GM19455 (cell line): Measurements from ENCODE around the gene ZNF672.
"Not testable (repeated sequence)": the region's sequence is repeated elsewhere in the genome, so short reads cannot be mapped to it uniquely, and the experiment has no call there.

ENCODE experiments used
- ATAC-seq: cut with Tn5 transposase; IDR thresholded peaks from one replicate; pipeline ENCODE4 v1.9.1; 2021; ENCODE audit not compliant: unreplicated experiment

The ZNF672 gene

DNA sequence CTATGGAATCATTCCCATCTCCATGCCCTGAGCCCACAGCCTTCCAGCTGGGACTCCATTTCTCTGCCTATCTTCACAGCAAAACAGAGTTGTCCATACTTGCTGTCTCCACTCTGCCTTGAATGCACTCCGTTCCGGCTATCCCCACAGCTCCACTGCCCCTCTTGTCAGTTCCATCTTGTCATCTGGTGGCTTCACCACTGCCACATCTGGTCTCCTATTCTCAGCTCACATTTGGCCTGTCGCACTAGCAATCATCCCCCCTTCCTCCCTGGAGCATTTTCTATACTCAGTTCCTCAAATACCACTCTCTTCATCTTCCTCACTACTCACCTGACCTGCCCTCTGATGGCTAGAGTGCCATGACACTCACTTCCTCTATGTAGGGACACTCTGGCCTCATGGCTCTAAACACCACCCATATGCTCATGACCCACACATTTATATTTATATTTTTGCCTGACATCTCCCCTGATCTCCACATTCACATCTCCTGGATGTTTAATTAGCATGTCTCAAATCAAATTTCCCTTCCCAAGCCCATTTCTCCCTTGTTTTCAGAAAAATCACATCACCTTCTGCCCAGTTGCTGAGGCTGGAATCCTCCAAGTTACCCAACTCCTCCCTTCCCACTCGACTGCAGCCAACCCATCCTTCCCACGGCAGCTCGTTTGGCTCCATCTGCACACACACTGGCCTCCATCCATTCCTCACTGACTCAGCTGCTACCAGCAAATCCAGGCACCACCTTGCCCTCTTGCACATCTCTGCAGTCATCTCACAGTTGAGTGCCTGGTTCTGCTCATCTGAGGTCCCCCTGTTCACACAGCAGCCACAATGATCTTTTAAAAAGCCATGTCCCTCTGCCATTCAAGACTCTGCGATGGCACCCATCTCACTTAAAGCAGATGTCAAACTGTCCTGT is 14.7 kb downstream of the ZNF672 start:
- no peak for ATAC-seq

- no peak for ATAC-seq
These were observed 15.8 kb downstream of the ZNF672 start for GRCh38 chr1:248853663-248854375.

GRCh38 chr1:248855580-248855979 is 17.6 kb downstream of the ZNF672 start:
- ATAC-seq, result no peak

- no peak for ATAC-seq
These were observed 18.2 kb downstream of the ZNF672 start for GRCh38 chr1:248856176-248856575.

GRCh38 chr1:248857201-248857600 is 19.2 kb downstream of the ZNF672 start:
- no peak for ATAC-seq

DNA sequence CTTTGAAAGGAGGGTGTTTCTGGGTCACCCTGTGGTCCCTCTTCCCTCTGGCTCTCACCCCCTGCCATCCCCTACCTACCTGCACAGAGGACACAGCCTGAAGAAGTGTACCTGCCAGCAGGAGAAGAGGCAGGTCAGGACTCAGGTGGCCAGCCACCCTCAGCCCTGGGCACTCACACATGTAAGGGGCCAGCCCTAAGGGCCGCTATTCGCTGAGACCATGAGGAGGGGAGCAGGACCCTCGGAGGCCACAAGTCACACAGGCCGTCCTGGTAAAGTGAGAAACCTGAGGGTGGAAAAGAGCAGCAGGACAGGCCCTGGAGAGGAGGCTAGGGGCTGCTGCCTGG is 19.7 kb downstream of the ZNF672 start:
- peak; percentile 7 for ATAC-seq

DNA sequence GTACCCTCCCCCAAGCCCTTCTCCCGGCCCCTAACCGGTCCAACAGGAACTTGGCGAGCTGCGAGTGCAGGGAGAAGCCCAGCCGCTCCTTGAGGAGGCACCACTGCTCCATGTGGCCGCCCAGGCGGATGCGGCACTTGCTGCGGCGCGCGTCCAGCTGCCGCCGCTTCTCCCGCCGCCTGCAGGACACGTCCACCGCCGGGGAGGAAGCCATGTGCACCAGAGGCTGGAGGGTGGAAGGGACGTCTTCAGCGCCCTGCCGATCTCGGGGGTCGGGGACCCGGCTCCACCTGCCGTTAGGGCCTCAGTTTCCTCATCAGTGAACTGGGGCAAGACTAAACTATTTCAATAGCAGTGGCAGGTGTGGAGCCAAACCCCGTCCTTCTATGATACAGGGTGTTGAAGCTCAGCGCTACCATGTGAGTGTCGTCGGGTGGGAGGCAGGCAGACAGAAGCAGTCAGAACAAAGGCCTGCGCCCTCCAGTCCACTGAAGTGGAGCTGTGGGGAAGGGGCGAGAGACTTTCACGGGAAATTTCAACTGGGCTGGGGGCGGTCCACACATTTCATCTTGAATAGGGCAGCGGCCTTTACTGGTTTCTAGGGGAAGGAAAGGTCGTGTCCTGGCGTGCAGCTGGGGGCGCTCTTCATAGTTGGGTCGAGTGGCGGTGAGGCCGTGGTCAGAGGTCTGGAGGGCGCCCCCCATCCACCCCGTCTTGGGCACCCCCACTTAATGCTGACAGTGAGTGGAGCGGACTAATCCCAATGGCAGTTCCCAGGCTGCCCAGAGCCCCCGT is 20.3 kb downstream of the ZNF672 start:
- peak; percentile 38 for ATAC-seq

GRCh38 chr1:248858891-248859889 is 21.2 kb downstream of the ZNF672 start, which contains the start of gene ZNF692:
TSS of gene ZNF692 (minus strand) at chr1:248859085. CDS start at chr1:248858309, 776 bp downstream.
- ATAC-seq, result peak; percentile 73

DNA sequence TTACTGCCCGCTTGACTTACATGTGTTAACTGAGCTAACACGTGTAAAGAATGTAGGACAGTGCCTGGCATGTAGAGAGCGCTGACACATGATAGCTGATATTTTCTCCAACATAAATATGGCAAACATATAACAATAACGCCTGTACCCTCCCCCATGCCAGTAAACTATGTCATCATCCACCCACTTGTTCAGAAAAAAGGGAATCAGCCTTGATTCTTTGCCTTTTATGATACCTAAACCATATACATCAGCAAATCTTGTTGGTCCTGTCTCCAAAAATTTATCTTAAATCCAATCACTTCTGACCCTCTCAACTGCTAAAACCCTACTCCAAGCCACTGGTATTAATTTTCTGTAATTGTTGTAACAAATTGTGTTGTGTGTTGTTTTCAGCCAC is 22.0 kb downstream of the ZNF672 start:
- no peak for ATAC-seq

GRCh38 chr1:248861616-248862015 is 23.6 kb downstream of the ZNF672 start:
- ATAC-seq, result no peak

GRCh38 chr1:248862695-248862997 is 24.6 kb downstream of the ZNF672 start:
- peak; percentile 13 for ATAC-seq

DNA sequence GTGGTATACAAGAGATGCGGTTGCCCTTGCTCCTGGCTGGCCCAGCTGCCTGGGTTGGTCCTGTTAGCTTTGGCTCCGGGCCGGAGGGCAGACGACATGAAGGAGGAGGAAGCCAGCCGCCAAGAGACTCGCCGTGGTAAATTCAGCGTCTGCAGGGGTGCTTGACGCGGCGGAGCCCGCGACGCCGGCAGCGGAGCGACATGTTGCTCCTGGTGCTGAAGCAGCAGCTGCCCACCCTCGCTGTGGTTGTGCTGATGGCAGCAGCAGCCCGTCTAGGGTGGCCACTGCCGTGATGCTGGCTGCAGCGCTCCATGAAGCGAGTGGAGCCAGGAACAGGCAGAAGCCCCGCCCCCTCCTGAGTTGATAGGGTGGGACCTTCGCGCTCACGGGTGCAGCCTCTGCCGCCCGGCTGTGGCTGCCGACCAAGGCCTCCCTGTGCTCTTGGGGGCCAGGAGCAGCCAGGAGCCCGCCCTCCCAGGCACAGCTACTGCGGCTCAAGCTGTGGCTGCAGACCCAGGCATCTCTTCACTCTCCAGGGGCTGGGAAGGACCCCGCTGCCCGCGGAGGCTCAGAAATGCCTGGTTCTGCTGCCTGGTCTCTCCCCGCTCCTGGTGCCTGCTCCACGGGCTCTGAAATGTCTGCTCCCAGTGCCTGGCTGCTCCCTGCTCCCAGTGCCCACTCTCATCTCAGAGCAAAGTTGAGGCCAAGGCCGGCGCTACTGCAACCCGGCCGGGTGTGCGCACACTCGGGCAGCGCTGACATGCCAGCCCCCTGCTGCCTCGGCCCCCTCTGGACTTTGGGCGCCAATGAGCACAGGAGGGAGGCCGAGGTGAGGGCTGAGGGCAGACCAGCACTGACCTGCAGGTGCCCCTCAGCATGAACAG is 25.2 kb downstream of the ZNF672 start:
- peak; percentile 59 for ATAC-seq

GRCh38 chr1:248871837-248872401 is 33.9 kb downstream of the ZNF672 start:
- no peak for ATAC-seq

DNA sequence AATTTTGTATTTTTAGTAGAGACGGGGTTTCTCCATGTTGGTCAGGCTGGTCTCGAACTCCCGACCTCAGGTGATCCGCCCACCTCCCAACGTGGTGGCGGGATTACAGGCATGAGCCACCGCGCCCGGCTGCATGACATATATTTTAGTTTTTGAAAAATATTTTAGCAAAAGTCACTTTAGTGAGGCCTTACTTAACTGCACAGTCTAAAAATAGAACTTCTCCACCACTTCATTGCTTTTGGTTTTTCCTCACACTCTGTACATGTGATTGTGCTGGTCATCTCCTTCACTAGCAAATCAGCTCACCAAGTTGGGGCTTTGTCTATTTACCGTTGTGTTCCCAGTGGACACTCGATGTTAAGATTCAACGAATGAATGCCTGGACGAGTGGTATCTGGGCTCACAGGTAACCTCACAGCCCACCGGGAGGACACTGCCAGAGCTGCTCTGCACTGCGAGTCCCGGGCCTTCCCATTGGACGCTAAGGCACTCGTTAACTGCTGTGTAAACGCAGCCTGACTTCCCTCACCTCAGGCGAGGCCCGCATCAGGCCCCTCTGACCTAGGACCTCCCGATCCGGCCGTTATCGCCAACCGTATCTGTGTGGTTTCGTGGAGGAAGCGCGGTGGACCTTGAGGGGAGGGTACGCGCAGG is 34.9 kb downstream of the ZNF672 start:
- peak; percentile 52 for ATAC-seq

DNA sequence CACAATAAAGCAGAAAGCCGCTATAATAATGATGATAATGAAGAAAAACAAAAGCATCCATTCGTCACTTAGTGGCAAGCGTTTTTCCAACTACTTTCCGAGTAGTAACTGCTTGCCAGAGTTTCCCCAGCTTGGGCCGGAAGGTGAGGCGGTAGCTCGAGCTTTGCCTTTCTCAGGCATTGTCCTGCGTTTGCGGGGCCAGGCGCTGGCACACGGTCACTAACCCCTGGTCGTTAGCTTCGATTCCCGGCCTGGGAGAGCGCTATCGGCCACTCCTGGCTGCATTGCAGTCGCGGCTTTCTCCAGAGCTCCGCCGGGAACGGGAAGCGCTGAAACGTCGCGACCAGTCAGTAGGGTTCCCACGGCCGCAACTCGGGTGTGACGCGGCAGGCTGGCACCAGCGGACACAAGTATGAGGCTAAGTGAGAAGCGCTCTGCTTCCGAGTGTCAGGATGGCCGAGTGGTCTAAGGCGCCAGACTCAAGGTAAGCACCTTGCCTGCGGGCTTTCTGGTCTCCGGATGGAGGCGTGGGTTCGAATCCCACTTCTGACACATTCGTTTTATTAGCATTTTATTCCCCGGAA is 35.5 kb downstream of the ZNF672 start:
- peak; percentile 85 for ATAC-seq

DNA sequence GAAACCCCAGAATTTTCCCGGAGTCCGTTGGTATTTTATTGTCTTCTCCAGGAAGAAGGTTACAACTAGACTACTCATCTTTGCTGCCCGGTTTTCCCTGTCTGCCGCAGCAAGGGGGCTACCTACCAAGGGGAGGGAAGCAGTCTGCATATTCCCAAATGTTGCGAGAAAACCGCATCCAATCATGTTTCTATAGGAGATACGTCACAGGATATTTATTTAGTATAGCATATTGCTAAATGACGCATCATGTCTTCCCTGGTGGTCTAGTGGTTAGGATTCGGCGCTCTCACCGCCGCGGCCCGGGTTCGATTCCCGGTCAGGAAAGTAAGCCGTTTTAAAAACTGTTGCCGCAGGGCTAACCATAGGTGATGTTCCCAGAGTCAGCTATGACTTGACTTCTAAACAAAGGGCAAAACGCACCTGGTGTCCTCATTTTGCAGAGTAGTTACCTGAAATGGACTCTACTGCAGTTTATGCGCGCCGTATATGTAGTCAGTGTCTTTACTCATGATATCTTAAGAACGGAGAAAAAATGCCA is 36.0 kb downstream of the ZNF672 start:
- ATAC-seq, result peak; percentile 60

DNA sequence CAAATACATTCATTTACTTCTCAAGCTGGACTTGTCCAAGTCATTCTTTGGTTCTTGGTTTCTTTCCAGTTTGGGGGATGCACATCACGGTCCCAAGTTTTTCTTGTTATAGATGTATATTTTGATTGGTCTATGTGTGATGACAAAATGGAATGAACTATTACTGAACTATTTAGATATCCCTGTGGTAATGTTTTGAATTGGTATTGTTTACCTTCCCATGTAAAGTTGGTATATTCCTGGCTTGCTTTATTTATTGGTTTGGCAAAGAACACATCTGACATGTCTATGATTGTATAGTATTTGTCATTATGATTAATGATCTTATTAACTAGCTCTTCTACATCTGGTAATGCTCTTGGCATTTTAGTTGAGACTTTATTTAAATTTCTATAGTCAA is 43.2 kb downstream of the ZNF672 start:
- no peak for ATAC-seq

- ATAC-seq, result not testable (repeated sequence)
These were observed 44.4 kb downstream of the ZNF672 start for GRCh38 chr1:248882427-248882826.
